ENCODE measurements around the gene MSI2.
A peak's percentile ranks its signal among the peaks of the same experiment; 100 is the strongest.

Gene MSI2

DNA sequence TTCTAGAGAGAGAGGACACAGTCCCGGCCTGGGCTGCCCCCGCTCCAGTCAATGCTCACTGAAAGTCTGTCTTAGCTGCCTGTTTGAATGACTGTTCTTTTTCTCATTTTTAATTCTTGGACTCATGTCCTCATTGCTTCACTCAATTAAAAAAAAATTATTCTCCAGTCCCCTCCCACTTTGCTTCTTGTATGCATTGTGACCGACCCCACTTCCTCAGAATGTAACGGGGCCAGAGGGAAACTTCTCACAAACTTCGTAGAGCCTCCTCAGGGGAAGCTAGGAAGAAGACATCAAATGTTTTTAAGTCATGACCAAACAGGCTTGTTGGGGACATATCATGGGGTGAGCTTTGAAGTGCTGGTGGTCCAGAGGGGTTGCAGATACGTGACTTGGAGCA, 375.5 kb downstream of the MSI2 start:
- no peak for DNase-seq

DNA sequence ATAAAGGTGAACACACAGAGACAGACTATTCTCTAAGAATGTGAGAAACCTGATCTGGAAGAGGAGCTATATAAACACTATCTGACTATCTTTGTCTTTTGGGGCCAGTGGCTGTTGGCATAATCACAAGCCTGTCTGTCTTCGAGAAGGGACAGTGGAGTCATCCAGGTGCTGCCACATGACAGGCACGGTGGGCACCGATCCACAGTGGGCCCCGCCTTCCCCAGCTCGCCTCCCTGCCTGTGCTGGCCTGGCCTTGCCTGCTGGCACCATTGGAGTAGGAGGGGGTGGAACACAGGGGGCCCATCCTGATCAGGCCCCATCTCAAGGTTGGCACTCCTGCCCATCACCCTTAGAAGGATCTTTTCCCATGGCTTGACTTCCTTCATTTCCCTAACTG, 376.0 kb downstream of the MSI2 start:
- DNase-seq: no peak

DNA sequence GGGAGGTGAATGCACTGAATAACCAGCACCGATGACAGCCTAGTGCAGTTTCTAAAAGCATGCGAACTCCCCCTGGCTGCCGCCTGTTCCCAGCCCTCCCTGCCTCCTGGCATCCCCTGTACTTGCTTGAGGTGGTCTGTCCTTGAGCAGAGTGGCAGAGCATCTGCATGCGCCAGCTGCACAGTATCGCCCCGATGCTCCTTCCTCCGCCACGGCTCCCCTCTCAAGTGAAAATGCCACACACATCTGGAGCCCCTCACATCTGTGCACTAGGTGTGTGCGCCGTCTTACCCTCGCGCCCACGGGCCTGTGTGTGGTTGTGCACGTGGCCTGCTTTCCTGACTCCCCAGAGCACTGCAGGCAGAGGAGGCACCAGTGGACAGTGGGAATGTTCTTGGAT, 376.9 kb downstream of the MSI2 start:
- DNase-seq: no peak

DNA sequence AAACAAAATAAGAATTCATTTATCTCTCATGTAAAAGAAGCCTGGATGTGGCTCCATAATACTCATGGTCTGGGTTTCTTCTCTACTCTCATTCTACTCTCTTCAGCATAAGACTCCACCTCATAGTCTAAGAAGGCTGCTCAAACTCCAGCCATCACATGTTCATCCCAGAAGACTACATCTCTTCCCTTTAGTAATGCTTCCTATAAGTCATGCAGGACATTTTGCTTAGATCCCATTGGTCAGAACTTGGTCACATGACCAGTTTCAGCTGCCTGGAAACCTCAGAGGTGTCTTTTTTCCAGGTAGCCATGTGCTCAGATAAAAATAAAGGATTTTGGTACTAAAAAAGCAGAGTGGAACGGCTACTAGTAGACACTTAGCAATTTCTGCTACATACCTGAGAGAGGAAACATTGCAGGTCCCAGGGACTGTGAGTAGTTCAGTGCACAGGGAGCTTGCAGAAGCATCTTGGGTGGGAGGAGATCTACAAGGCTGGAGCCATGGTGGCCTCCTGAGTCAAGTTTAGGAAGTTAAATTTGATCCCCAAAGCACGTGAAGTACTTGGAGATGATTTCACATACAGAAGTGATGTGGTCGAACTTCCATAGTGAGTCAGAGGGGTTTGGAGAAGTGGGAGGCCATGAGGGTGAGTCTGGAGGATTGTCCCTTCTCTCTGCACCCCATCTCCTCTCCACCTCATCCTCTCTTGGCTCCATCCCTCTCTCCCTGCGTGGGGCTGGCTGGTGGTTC, 378.6 kb downstream of the MSI2 start:
- DNase-seq: no peak

DNA sequence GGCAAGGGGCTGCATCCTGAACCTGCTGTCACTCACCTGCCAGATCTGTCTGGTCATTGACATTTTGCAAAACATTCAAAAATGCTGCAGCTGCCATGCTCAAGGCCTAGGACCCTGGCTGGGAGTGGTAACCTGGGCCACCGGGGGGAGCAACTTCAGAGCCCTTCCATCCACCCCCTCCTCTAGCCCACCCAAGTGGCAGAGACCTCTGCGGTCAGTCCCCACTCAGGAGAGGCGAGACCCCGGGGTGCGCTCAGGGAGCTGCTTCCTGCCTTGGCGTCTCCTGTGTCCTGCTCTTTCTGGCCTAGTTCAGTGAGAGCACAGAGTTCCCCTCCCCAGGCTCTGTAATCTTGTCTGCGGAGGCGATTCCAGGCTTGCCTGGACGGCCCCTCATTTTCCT, 380.0 kb downstream of the MSI2 start:
- no peak for DNase-seq

DNA sequence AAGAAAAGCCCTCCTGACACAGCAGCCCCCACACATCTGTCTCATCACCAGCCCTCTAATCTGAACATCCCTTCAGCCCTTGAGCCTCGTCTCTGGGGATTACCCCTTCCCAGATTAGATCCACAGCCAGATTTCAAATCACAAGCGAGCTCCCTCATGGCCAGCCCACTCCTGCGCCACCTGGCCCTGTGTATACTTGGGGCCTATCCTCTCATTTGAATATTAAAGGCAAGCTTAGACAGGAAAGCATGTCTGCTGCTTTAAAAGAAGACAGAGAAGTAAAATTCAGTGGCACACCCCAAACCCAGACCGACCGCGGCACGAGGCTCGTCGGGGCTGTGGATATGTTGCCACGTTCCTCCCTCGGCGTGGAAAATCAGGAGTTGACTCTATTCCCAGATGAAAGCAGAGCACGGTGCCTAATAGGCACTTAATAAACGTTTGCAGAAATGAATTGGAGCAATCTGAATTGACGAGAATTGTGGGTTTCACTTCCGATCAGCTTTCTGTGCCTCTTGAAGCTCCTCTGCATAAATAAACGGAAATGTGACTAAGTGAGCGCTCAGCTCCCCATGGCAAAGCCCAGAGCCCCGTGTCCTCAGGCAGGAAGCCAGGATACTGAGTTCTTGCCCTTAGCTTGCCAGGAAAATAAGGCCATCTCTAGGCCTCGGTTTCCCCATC, 380.8 kb downstream of the MSI2 start:
- DNase-seq: peak; percentile 52

DNA sequence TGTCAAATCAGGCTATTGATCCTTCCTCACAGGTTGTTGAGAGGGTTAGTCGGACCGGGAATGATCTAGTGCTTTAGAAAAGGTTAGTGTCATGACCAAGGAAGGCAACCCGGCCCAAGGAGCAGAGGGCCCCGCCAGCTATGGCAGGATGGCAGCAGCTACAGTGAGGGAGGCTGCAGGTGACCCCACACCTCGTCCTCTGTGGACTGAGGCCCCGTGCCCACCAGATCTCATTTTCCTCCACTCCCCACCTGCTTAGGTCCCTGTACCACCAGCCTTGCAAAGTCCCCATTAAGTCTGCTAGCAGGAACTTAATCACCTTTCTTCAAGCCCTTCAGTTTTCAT, 381.3 kb downstream of the MSI2 start:
- DNase-seq: no peak

DNA sequence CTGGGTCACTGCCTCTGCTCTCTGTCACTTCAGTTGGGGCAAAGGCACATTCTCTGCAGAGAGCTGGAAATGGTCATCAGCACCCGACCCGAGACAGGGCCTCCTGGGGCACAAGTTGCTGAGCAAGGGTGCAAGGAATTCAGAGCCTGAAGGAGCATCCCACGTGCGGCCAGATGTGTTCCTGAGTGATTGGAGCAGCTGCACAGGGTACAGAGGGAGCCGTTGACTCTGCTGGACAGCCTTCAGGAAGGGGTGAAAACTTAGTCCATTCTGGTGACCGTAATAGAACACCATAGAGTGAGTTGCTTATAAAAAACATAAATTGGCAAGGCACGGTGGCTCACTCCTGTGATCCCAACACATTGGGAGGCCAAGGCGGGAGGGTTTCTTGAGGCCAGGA, 382.0 kb downstream of the MSI2 start:
- DNase-seq: no peak

DNA sequence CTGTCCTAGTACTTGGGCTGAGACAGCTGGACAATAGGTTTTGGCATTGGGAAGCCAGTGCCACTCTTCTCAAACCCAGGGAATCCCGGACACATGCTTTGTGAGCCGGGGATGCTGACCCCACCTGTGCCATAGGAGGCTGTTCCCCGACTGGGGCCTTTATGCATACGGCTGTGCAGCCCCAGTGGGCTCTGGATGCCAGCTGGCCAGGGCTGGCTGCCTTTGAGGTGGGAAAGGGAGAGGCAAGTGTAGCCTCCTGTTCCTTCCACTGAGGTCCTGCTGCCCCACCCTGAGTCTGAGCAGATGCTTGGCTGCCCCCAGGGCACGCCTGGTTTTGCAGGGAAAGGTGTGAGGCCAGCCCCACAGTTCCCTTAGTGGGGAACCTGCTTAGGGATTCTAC, 383.1 kb downstream of the MSI2 start:
- DNase-seq: no peak

DNA sequence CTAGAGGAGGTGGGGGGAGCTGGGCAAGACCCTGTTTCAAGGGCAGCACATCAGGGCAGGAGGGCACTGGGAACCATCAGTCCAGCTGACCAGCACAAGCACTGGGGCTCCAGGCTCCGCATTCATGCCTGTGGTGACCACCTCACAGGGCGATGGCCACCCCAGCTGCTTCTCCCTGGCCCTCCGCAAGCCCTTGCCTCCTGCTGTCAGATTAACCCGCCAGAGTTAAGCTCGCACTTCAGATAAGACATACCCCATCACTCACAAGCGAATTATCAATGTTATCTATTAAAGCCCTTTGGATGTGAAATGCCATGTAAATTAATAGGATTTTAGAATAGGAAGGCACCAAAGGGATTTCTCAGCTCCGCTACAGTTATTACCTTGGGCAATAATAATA, 383.8 kb downstream of the MSI2 start:
- DNase-seq: no peak

DNA sequence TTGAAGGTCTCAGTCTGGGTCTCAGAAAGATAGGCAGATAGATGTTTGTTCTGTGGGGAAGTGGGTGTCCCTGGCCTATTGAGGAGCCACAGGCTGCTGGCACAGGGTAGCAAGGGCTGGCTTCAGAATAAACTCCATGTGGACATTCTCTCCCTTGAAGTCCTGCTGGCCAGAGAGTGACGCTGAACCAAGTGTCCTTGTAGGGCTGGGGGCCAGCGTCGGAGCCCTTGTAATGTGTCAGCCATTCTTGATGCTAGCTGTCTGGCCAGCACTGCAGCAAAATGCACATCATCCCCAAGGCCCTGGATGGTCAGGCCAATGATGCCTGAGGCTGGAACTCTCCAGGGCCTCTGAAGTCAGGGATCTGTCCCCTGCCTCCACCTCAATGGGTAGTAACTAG, 385.4 kb downstream of the MSI2 start:
- DNase-seq: no peak

DNA sequence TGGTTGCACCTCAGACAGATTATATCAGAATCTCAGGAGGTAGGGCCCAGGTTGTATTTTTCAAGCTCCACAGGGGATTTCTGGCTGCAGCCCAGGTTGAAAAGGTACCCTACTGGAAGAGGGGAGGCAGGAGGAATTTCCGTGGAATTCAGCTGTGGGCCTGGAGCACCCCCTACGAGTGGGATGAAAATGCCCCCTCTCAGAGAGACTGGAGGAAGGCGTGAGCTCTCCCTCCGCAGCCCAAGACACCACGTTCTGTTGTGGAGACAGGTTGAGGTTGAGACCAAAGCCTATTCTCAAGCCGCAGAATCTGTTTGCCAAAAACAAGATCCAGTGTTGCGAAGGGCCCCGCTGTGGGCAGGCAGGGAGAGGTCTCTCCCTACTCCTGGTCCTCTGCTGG, 386.7 kb downstream of the MSI2 start:
- DNase-seq: no peak

DNA sequence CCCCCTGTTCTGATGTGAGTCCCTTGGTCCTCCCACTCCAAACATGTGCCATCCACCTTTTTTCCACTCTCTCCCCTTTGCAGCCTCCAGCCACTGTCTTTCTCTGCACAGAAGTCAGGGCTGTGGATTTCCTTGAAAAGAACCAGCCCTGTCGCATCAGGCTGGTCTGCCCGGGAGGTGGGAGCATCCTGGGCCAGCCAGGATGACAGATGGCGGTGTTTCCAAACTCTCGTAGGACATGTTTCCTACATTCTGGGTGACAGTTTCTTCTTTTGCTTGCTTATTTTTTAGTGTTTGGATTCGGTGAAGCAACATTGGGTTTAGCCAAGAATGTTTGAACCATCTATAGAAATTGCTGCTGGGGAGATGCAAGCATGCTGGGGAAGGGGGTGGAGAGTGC, 388.0 kb downstream of the MSI2 start:
- peak; percentile 61 for DNase-seq

DNA sequence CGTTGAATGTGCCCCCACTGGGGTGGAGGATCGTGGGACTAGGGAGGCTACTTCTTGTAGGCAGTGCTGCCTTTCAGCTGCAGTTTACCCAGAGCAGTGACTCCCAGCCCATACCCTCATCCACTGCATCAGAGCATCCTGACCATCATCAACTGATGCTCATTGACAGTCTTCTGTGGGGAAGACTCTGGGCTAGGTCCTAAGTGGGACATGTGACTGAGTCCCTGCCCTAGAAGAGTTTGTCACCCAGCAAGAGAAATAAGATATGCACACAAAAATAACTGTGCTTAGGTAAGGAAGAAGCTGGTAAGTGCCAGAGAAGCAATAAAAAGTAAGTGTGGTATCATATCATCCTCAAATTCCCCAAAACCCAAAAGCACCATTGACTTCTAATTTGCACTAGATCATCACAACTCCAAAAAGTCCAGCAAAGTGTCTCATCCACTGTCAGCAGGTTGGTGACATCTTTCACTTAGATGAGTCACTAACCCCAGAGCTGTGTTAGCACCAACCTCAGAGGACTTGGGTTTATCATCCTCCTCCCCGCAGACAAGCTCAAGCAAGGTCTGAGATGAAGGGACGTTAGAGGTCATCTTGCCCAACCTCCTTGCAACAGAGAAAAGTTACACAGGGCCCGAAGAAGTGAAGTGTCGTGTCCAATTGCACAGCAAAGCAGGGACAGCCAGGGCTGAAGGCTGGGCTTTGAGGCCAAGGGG, 389.8 kb downstream of the MSI2 start:
- DNase-seq: no peak

DNA sequence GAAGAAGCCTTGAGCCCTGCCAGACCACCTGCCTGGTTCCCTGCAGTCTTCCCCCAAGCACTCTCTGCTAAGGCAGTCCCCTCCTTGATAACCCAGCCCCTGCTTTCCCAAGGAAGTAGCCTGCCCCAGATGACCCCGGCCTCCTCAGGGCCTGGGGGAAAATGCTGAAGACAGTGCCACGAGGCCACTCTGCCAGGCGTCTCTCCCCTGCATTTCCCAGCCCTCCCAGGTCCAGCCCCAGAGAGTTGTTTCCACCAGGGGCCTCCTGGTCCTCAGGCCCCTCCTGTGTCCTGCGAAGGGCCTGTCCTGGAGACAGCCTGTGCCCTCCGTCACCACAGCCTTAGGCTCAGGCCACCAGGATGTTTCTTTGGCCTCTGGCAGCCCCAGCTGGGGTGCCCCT, 392.4 kb downstream of the MSI2 start:
- no peak for DNase-seq

DNA sequence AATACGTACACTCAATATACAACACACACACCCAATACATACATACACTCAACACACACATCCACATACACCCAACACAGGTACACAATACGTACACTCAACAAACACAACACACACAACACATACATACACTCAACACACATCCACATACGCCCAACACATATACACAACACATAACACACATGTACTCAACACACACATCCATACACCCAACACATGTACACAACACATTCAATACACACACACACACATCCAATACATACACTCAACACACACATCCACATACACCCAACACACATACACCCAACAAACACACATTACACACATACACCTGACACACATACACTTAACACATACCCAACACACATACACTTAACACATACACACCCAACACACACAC, 392.9 kb downstream of the MSI2 start:
- DNase-seq: no peak

DNA sequence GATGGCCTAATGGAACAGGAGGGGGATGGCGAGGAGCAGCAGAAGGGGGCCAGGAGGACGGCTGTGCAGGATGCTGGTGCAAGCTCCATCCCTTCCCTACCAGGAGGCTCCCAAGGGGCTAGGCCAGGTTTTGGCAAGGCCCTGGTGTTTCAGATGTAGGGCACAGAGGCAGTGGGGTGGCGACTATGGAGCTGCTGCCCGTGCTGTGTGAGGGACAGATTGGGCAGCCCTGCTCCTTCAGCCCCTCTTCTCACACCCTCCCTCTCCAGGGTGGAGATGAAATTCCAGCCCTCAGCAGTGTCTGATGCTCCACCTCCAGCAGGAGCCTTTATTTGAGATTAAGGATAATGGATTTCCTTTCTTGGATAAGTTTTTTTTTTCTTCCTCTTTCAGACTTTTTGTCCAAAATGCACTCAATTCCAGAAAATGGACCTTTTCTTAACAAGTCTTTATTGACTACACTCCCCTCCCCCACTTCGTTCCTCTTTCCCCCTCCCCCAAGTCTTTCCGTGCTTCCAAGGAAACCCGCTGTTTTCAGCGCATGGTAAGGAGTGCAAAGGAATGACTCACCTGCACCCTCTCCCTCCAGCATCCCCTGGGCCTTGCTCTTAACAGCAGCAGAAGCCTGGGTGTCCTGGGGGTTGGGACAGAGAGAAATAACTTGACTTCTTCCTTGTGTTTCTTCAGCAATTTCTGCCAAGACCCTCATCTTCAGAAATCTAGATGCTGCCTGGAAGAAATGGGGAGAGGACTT, 393.6 kb downstream of the MSI2 start:
- no peak for DNase-seq

DNA sequence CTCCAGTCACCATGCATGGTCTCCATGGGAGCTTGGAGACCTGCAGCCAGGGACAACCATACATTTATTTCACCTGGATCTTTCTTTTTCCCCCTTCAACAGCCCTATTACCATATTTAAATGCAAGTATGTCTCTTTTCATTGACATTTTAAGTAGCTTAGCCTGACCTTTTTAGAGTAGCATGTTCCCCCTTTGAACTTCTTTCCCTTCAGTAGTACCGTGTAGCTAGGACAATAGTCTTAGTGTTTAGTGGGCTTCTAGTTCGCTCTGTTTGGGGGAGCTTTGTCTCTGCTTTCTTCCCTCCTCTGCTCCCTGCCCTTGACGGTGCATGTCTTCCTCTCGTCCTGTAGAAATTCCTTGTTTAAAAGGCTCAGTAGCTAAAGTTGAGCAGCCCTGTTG, 394.2 kb downstream of the MSI2 start:
- DNase-seq: no peak

DNA sequence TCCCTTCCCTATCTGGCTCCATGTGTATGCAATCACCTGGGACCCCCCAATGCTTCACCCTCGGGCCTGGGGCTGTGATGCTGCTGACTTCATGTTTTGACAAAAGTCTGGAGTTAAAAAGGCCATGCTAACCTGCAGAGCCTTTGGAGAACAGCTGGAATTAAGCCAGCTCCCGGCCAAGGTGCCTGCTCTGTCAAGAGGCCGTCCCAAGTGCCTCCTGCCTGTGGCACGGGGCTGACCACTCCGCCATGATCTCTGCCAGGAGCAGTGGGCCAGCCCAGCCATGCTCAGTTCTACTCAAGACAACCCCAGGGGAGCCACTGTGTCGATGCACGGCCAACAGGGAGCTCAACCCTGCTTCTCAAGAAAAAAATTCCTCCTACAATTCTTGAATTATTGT, 395.1 kb downstream of the MSI2 start:
- DNase-seq: no peak

DNA sequence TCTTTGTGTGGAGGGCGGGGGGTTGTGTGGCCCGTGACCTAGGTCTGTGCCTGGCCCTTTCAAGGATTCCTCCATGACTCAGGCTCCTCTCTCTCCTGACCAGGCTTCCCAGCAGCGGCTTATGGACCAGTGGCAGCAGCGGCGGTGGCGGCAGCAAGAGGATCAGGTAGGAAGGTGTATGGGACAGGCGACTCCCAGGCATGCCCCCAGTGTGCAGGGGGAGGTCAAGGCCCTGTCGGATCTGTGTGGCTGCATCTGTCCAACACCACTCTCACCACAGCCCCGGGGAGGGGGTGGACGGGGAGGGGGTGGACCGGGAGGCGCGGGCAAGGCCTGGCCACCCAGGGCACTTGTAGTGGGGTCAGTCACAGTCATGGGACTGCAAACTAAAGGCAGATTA, 395.7 kb downstream of the MSI2 start:
- DNase-seq: no peak

DNA sequence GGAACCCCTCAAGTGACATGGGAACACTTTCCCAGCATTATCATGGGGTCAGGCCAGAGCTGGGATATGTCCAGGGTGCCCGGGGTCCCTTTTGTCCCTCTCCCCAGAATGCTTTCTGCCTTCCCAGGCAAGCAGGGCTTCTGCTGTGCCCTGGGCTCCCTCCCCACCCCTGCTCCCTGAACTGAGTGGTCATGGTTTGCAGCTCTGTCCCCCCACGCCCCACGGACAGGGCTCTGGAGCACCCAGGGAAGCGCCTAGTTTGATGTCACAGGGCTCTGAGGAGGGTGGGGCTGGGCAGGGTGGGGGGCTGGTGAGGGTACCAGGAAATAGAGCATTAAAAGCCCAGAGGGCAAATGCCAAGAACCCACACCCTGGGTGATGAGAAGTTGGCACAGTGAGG, 396.5 kb downstream of the MSI2 start:
- no peak for DNase-seq

DNA sequence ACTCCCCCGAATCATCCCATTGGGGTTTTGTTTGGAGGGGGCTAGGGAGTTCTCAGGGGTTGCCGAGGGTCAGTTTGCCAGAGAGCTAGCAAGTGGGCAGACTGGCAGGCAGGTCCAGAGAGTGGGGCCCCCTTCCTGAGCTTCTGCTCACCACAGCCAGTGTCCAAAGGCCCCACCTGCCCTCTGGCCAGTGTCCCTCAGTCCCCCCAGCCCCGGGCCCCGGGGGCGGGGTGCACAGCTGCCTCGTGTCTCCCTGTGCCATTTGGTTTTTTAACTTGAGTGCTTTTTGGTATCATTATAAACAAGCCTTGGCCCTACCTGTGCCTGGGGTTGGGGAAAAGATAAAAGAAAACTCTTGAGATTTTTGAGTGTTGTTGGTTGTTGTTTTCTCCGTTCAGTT, 397.0 kb downstream of the MSI2 start:
- DNase-seq: no peak

DNA sequence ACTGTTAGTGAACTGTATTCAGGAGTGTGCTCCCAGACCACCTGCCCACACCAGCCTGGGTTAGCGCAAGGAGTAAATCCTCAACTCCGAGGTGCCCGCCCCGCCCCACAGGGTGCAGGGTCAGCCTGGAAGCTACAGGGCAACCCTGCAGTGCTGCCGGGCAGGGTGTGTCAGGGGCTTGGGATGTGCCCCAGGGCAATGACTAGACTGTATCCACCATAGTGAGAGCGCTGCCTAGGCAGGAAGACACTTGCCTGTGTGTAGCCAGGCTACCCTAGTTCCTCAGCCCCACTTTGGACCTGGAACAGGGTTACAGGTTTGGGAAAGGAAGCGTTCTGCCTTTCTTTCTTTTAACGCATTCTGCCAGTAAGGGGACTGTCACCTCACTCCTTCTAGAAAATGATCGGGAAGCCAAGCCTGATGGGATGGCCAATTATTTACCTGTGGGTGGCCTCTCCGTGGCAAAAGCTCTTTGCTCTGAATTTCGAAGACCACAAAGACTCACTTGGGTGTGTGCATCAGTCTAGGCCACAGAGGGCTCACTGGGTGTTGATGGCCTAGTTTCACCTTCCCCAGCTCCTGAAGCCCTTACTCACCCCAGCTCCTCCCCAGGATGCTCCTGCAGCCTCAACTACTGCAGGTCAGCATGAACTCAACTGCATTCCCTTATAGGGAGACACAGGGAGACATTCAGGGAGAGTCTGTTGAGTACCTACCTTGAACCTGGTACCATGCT, 397.9 kb downstream of the MSI2 start:
- DNase-seq: no peak

Data from NCI-H1694 treated with DMSO at 0.1 percent for 48 hours (cell line).